Cerebellar cortex (tissue), 1 donor: Measurements from ENCODE around the gene MEP1B.
"Not testable (repeated sequence)": the region's sequence is repeated elsewhere in the genome, so short reads cannot be mapped to it uniquely, and the experiment has no call there.

ENCODE experiments used
- DNase-seq: peaks from one replicate; pipeline ENCODE4 v3.0.0-alpha.2; 2015; ENCODE audit warnings: low spot score

MEP1B gene

GRCh38 chr18:32209685-32210445 lies 20.0 kb downstream of the MEP1B start:
- DNase-seq, result no peak

DNA sequence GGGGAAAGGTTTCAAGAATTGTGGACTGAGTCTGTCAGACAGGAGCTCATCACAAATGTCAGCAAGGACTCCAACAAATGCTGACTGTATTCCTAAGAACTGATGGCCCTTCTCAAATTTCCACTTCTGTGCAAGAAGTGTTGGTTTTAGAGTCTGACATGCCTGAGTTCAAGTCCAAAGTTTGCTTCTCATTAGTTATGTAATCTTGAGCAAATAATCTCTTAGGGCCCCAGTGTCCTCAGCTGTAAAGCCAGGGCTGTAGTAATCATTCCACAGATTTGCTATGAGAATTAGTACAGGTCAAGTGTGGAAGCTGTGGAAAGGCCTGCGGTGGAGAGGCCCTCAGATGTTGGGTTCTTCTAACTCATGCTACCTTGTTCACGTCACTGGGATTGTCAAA lies 23.9 kb downstream of the MEP1B start:
- no peak for DNase-seq

DNA sequence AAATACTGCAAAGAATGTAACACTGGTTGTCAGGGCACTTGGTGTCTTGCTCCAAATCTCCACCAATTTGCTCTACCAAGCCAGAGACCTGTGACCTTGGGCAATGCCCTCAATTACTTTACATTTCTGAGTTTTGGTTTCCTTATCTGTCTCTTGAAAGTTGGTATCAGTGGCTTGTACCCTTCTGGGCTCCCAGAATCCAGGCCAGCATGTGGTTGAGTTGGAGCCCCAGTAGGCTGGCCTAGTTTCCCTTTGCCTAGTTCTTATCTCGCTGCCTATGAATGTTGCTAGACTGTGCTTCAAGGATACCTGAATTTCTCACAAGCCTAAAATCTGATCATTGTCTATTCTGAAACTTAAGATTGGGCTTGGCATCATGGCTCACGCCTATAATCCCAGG lies 26.6 kb downstream of the MEP1B start:
- DNase-seq, result no peak

- DNase-seq, result no peak
Observed at GRCh38 chr18:32219431-32220018, 29.7 kb downstream of the MEP1B start.

DNA sequence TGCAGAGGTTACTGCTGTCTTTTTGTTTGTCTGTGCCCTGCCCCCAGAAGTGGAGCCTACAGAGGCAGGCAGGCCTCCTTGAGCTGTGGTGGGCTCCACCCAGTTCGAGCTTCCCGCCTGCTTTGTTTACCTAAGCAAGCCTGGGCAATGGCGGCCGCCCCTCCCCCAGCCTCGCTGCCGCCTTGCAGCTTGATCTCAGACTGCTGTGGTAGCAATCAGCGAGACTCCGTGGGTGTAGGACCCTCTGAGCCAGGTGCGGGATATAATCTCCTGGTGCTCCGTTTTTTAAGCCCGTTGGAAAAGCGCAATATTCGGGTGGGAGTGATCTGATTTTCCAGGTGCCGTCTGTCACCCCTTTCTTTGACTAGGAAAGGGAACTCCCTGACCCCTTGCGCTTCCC lies 43.5 kb downstream of the MEP1B start:
- not testable (repeated sequence) for DNase-seq

GRCh38 chr18:32237049-32237448 lies 47.2 kb downstream of the MEP1B start:
- DNase-seq, result no peak

- DNase-seq, result no peak
Observed at GRCh38 chr18:32238635-32239268, 48.9 kb downstream of the MEP1B start.

DNA sequence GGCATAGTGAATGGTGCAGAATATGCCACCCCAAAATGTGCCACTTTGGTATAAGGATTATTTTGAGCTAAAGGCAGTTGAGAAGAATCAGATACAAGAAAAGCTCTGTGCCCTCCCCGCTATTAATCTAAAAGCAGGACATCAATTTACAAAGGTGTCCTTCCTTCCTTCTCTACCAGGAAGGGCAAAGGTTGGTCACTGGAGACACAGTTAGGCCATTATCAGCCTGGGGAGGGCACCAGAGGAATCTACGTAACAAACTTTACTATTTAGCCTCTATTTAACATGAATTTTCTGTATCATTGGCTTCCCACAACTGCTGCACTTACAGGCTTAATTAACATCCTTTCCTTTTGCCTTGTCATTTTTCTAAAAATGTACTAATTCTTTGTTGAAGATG lies 52.6 kb downstream of the MEP1B start:
- DNase-seq, result no peak

- DNase-seq, result no peak
Observed at GRCh38 chr18:32243358-32243757, 53.5 kb downstream of the MEP1B start.

DNA sequence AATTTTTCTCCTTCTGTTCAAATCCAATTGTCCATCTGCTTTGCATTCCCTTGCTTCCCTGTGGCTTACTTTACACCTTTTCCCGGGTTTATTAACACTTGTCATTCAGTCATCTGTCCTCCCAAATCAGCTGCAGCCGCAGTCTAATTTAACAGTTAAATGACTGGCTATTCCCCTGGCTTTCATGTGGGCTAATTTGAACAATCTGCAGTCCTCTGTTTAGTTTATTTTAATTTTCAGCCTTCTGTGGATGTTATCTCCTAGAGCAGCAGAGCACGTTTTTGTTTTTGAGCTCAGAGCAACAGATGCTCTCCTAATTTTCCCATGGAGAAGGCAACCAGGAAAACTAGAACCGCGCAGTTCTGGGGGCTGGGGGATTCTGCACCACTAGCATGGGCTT lies 55.0 kb downstream of the MEP1B start:
- no peak for DNase-seq

DNA sequence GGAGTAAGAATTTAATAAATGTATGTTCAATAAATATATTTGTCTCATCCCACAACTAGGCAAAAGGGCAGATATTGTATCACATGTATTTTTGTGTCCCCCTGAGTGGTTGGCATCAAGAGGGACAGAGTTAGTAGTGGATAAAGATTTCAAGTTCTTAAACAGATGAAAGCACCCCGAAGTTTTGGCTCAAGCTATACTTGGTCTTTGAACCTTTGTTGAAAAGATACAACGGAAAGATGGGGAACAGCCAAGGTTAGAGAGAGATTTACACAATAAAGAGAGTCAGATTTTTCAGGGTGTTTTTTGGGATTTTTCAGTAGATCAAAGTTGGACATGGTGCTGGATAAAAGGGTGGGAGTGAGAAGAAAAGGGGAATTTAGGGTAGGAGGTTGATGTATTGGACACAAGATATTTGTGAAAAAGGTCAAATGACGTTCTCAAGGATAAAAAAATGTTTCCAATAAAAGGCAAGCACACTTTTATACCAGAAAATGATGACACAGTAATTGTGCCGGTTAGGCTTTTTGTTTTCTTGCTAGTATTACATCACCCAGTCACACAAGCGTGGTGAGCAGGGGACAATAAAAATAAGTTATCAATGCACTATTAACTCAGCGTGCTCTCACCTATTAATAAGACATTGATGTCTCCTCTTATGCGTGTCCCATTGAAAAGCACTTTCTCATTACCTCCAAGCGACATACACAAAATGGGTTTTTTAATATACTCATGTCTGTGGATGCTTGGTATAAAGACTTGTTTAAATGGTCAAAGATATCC lies 59.5 kb downstream of the MEP1B start:
- DNase-seq, result no peak

DNA sequence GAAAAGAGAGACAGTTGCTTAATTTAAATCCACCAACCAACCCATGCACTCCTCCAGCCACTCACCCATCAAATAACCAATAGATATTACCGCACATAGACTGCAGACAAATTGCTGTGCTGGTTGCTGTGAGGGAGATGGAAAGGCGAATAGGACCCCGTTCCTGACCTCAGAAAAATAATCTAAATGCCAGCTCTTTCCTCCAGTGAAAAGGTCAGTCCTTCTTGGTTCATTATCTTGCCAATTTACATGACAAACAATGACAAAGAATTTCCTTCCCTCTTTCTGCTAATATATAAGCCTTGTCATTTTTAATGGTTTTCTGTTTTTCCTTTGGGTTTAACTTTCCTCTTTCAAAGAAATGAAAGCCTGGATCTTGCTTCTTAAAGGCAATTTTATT lies 61.6 kb downstream of the MEP1B start:
- no peak for DNase-seq

DNA sequence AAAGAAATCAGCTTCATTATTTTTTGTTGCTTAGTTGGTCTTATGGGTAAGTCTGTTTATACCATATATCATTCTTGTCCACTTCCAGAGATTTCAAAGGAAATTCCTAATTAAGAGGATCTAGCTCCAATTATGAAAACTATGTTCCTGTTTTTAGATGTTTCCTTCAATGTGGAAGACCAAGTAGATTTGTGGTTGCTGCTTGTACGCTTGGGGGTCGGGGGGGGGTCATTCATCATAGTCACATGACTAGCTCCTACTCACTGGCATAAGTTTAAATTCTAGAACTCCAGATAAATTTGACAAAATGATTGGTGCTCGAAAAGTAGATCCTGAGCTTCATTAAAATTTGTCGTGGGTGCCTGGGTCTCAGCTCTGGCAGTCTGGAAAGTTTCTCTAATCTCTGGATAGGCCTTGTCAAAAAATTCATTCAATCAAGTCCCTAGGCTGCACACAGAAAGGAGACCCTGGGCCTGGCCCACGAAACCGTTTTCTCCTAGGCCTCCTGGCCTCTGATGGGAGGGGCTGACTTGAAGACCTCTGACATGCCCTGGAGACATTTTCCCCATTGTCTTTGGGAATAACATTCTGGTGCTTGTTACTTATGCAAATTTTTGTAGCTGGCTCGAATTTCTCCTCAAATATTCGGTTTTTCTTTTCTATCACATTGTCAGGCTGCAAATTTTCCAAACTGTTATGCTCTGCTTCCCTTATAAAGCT lies 62.5 kb downstream of the MEP1B start:
- no peak for DNase-seq

- DNase-seq, result no peak
Observed at GRCh38 chr18:32255570-32255969, 65.7 kb downstream of the MEP1B start.

GRCh38 chr18:32257084-32257785 lies 67.4 kb downstream of the MEP1B start:
- DNase-seq, result no peak

- DNase-seq, result no peak
Observed at GRCh38 chr18:32258148-32258547, 68.3 kb downstream of the MEP1B start.

DNA sequence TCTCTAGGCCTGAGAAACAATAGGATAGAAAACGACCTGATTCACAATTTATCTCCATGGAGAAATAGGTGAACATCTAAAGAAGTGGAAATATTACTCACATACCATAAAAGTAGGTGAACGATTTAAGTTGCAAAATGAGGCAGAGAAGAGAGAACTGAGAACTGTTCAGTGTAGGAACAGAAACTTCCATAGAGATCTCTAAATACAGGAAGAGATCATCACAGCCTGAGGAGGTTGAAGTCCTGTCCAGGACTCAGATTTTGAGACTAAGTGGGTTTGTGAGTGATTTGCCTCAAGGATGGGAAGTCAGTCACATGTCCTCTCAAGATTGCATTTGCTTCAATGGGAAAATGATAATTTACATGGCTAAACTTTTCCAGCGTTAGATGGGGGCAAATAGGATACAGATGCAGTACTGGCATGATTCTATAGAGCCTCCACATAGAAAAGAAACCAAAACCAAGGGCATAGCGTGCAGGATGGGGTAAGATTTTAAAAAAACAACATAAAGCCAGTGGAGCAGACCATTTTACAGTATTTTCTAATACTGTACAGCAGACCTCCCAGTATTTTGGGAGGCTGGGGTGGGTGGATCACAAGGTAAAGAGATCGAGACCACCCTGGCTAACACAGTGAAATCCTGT lies 68.8 kb downstream of the MEP1B start:
- DNase-seq, result no peak

- DNase-seq, result no peak
Observed at GRCh38 chr18:32259553-32259952, 69.7 kb downstream of the MEP1B start.

GRCh38 chr18:32261003-32261402 lies 71.2 kb downstream of the MEP1B start:
- DNase-seq, result no peak

DNA sequence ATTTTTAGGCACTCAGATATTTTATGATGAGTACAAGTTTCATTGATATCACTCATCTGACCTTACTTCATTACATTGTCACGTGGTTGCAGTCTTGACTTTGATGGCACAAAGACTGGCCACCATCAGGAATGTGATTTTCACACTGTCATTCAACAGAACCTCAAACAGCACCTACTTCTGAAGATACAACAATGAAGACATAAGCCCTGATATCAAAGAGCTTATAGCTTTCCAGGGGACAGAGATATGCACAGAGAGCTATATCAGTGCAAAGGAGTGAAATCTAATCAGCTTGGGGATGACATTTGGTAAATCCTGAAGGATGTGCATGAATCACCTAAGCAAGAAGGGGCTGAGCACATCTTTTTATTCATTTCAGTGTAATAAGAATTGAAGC lies 72.3 kb downstream of the MEP1B start:
- no peak for DNase-seq

GRCh38 chr18:32264401-32264800 lies 74.6 kb downstream of the MEP1B start:
- DNase-seq, result no peak
